CD8-positive, alpha-beta memory T cell (primary cell): Measurements from ENCODE around the gene ACOX1. TPM values are rescaled to one million over a fixed set of nuclear protein-coding genes. Genes with fewer than 3 reads are reported as not detected.

Experiments
- CTCF ChIA-PET: fragments of 350-600 bp; sonication (Branson Sonifier 250); formaldehyde crosslinking; loops from one replicate; lab custom pipeline; 2021; ENCODE audit warnings: antibody characterized with exemption; lab: Charles Lee
- POLR2A ChIA-PET: fragments of 350-600 bp; sonication (Branson Sonifier 250); formaldehyde crosslinking; loops from one replicate; lab custom pipeline; 2021; ENCODE audit warnings: antibody characterized with exemption; lab: Charles Lee
- DNase-seq, 5 donors: peaks; one replicate each; pipeline versions ENCODE4 v3.0.0 to v3.0.0-alpha.2; 2020 to 2022; ENCODE audit warnings: mixed read lengths in 1 of 5
- H3K27ac ChIP-seq: one replicate; pipeline ENCODE4 v1.7.0; 2013; ENCODE audit warnings: low read depth, mild to moderate bottlenecking, low read length, moderate library complexity
- H3K27me3 ChIP-seq: 2 replicates; pipeline ENCODE4 v1.7.0; 2013; ENCODE audit warnings: low read length, mild to moderate bottlenecking; ENCODE audit not compliant: insufficient read depth, poor library complexity, severe bottlenecking
- H3K36me3 ChIP-seq: 2 replicates; pipeline ENCODE4 v1.7.0; 2013; ENCODE audit warnings: mild to moderate bottlenecking, low read length, moderate library complexity; ENCODE audit not compliant: insufficient read depth
- H3K4me1 ChIP-seq: 2 replicates; pipeline ENCODE4 v1.7.0; 2013; ENCODE audit warnings: mild to moderate bottlenecking, low read length, moderate library complexity; ENCODE audit not compliant: insufficient read depth
- H3K4me3 ChIP-seq: 2 replicates; pipeline ENCODE4 v1.7.0; 2013; ENCODE audit warnings: mild to moderate bottlenecking, low read length
- H3K9me3 ChIP-seq: 2 replicates; pipeline ENCODE4 v1.7.0; 2013; ENCODE audit warnings: mild to moderate bottlenecking, low read length
- H3K27ac Mint-ChIP-seq, 8 donors: one replicate each; pipeline ENCODE4 v1.8.0; 2020 to 2021; ENCODE audit warnings: mixed read lengths in 8 of 8, mild to moderate bottlenecking in 6 of 8, inconsistent platforms in 3 of 8, moderate library complexity in 3 of 8
- H3K27me3 Mint-ChIP-seq, 2 donors: one replicate each; pipeline ENCODE4 v1.8.0; 2020 to 2021; ENCODE audit warnings: mixed read lengths in 2 of 2, mild to moderate bottlenecking in 1 of 2, moderate library complexity in 1 of 2
- H3K36me3 Mint-ChIP-seq, 3 donors: one replicate each; pipeline ENCODE4 v1.8.0; 2020 to 2021; ENCODE audit warnings: mixed read lengths in 3 of 3, inconsistent platforms in 1 of 3, mild to moderate bottlenecking in 1 of 3
- H3K4me1 Mint-ChIP-seq, 3 donors: one replicate each; pipeline ENCODE4 v1.8.0; 2020 to 2021; ENCODE audit warnings: mixed read lengths in 3 of 3, inconsistent platforms in 1 of 3, mild to moderate bottlenecking in 1 of 3
- H3K4me3 Mint-ChIP-seq, 7 donors: one replicate each; pipeline ENCODE4 v1.8.0; 2020 to 2021; ENCODE audit warnings: mixed read lengths in 7 of 7, mild to moderate bottlenecking in 6 of 7, moderate library complexity in 4 of 7, inconsistent platforms in 2 of 7
- H3K9me3 Mint-ChIP-seq, 5 donors: one replicate each; pipeline ENCODE4 v1.8.0; 2020 to 2022; ENCODE audit warnings: mixed read lengths in 5 of 5, mild to moderate bottlenecking in 3 of 5, moderate library complexity in 2 of 5, inconsistent platforms in 1 of 5
- polyA plus RNA-seq: library from polyadenylated mRNA; unstranded; fragments of 300-500 nt; fragmentation: Illumina TruSeq; gene quantifications from one replicate; pipeline ENCODE4 v1.2.3, GENCODE V29; 2021
- total RNA-seq, 2 experiments: library from RNA; stranded (reverse); gene quantifications; one replicate each; pipeline ENCODE4 v1.2.3, GENCODE V29; 2021

Gene ACOX1
- total and polyA plus RNA-seq, 3 experiments from 2014 or later: 15.8 to 36.1 (median 35.1) TPM

- no peaks in the 10 kb centered on the region for H3K27me3 Mint-ChIP-seq
- no peaks in the 10 kb centered on the region for H3K27me3 ChIP-seq
- H3K4me1 ChIP-seq: peaks cover 12% of the 10 kb centered on the region
- no peaks in the 10 kb centered on the region for H3K36me3 ChIP-seq
- H3K4me3 Mint-ChIP-seq: no peak overlapping the region
- ChIA-PET CTCF (interaction anchor here (0.7 to 2.7 kb wide), 8 partner anchors 9 to 96 kb away, joined by 3 to 11 read pairs (median 5); partner anchors contain the start of gene MRPL38), POLR2A (interaction anchor here (0.6 kb wide), 1 partner anchor 355 kb away, joined by 3 read pairs; no protein-coding TSS in a partner anchor)
- H3K4me1 Mint-ChIP-seq: peaks cover 11 to 14% (median 12%) of the 10 kb centered on the region in 3 donors
- peak; percentile 36 to 67 (median 51) for DNase-seq
- H3K9me3 Mint-ChIP-seq: no peaks in the 10 kb centered on the region
- H3K27ac ChIP-seq: no peak overlapping the region
- no peaks in the 10 kb centered on the region for H3K9me3 ChIP-seq
- H3K36me3 Mint-ChIP-seq: peaks cover 0 to 9% (median 0%) of the 10 kb centered on the region in 3 donors
- no peak overlapping the region for H3K27ac Mint-ChIP-seq
- H3K4me3 ChIP-seq: no peak overlapping the region
Measured at GRCh38 chr17:76000016-76000754, 21.2 kb upstream of the ACOX1 start.

- DNase-seq: no peak
- H3K27ac ChIP-seq: no peak overlapping the region
- peak overlapping the region in 2 of 8 donors; percentile 45 to 65 for H3K27ac Mint-ChIP-seq
- no peak overlapping the region for H3K4me3 Mint-ChIP-seq
- H3K27me3 ChIP-seq: no peaks in the 10 kb centered on the region
- H3K36me3 ChIP-seq: no peaks in the 10 kb centered on the region
- H3K27me3 Mint-ChIP-seq: no peaks in the 10 kb centered on the region
- CTCF ChIA-PET: interaction anchor here (2.1 kb wide), 1 partner anchor 17 kb away, joined by 6 read pairs; no protein-coding TSS in a partner anchor
- no peak overlapping the region for H3K4me3 ChIP-seq
- no peaks in the 10 kb centered on the region for H3K9me3 ChIP-seq
- H3K36me3 Mint-ChIP-seq: peaks cover 0 to 19% (median 0%) of the 10 kb centered on the region in 3 donors
- H3K4me1 Mint-ChIP-seq: peaks cover 11 to 14% (median 12%) of the 10 kb centered on the region in 3 donors
- peaks cover 12% of the 10 kb centered on the region for H3K4me1 ChIP-seq
- H3K9me3 Mint-ChIP-seq: no peaks in the 10 kb centered on the region
- POLR2A ChIA-PET: no interaction called here
Measured at GRCh38 chr17:75998327-75998795, 19.4 kb upstream of the ACOX1 start.

- H3K4me1 ChIP-seq: peaks cover 12% of the 10 kb centered on the region
- no peaks in the 10 kb centered on the region for H3K27me3 Mint-ChIP-seq
- CTCF ChIA-PET: interaction anchor here (1.2 to 2.1 kb wide), 7 partner anchors 9 to 243 kb away, joined by 3 to 6 read pairs (median 4); partner anchors contain the start of gene MRPL38
- no peak overlapping the region for H3K4me3 ChIP-seq
- DNase-seq: peak in 2 of 5 donors; percentile 19 to 40
- POLR2A ChIA-PET: no interaction called here
- peaks cover 0 to 21% (median 0%) of the 10 kb centered on the region in 3 donors for H3K36me3 Mint-ChIP-seq
- H3K36me3 ChIP-seq: no peaks in the 10 kb centered on the region
- peaks cover 11 to 14% (median 12%) of the 10 kb centered on the region in 3 donors for H3K4me1 Mint-ChIP-seq
- no peaks in the 10 kb centered on the region for H3K9me3 ChIP-seq
- peak overlapping the region; percentile 36 to 93 (median 80) for H3K27ac Mint-ChIP-seq
- no peak overlapping the region for H3K27ac ChIP-seq
- H3K4me3 Mint-ChIP-seq: peak overlapping the region in 4 of 7 donors; percentile 7 to 68 (median 44)
- no peaks in the 10 kb centered on the region for H3K9me3 Mint-ChIP-seq
- no peaks in the 10 kb centered on the region for H3K27me3 ChIP-seq
Measured at GRCh38 chr17:75996665-75997590, 18.0 kb upstream of the ACOX1 start.

GRCh38 chr17:75995385-75995925, 16.5 kb upstream of the ACOX1 start:
- Histone ChIP-seq H3K27me3 (no peaks in the 10 kb centered on the region), H3K36me3 (no peaks in the 10 kb centered on the region), H3K4me3 (no peak overlapping the region), H3K4me1 (peaks cover 12% of the 10 kb centered on the region), H3K9me3 (no peaks in the 10 kb centered on the region), H3K27ac (no peak overlapping the region)
- Mint-ChIP-seq H3K27ac (no peak overlapping the region), H3K36me3 (peaks cover 0 to 26% (median 3%) of the 10 kb centered on the region in 3 donors), H3K4me3 (no peak overlapping the region), H3K9me3 (no peaks in the 10 kb centered on the region), H3K4me1 (peaks cover 11 to 14% (median 12%) of the 10 kb centered on the region in 3 donors), H3K27me3 (no peaks in the 10 kb centered on the region)
- POLR2A ChIA-PET: no interaction called here
- DNase-seq: peak in 1 of 5 donors; percentile 18
- CTCF ChIA-PET: interaction anchor here (1.6 to 1.9 kb wide), 2 partner anchors 10 to 15 kb away, joined by 4 to 7 read pairs; no protein-coding TSS in a partner anchor

GRCh38 chr17:75994802-75995370, 15.9 kb upstream of the ACOX1 start:
- ChIA-PET CTCF (interaction anchor here (1.6 kb wide), 1 partner anchor 11 kb away, joined by 7 read pairs; no protein-coding TSS in a partner anchor), POLR2A (no interaction called here)
- no peak overlapping the region for H3K27ac ChIP-seq
- Mint-ChIP-seq H3K27me3 (no peaks in the 10 kb centered on the region), H3K36me3 (peaks cover 0 to 29% (median 3%) of the 10 kb centered on the region in 3 donors), H3K9me3 (no peaks in the 10 kb centered on the region), H3K4me1 (peaks cover 11 to 14% (median 12%) of the 10 kb centered on the region in 3 donors), H3K27ac (peak overlapping the region in 1 of 8 donors; percentile 87), H3K4me3 (no peak overlapping the region)
- H3K27me3 ChIP-seq: no peaks in the 10 kb centered on the region
- peaks cover 12% of the 10 kb centered on the region for H3K4me1 ChIP-seq
- no peaks in the 10 kb centered on the region for H3K36me3 ChIP-seq
- no peak overlapping the region for H3K4me3 ChIP-seq
- peak in 1 of 5 donors; percentile 25 for DNase-seq
- no peaks in the 10 kb centered on the region for H3K9me3 ChIP-seq

- Mint-ChIP-seq H3K9me3 (no peaks in the 10 kb centered on the region), H3K36me3 (peaks cover 0 to 34% (median 3%) of the 10 kb centered on the region in 3 donors), H3K27me3 (no peaks in the 10 kb centered on the region), H3K4me3 (no peak overlapping the region), H3K4me1 (peaks cover 0 to under 1% (median 0%) of the 10 kb centered on the region in 3 donors), H3K27ac (no peak overlapping the region)
- CTCF ChIA-PET: no interaction called here
- Histone ChIP-seq H3K4me3 (no peak overlapping the region), H3K4me1 (no peaks in the 10 kb centered on the region), H3K27ac (no peak overlapping the region), H3K9me3 (no peaks in the 10 kb centered on the region), H3K36me3 (no peaks in the 10 kb centered on the region), H3K27me3 (no peaks in the 10 kb centered on the region)
- DNase-seq: peak in 1 of 5 donors; percentile 32
- POLR2A ChIA-PET: no interaction called here
Measured at GRCh38 chr17:75991396-75991795, 12.4 kb upstream of the ACOX1 start.

GRCh38 chr17:75987041-75987440, 8.1 kb upstream of the ACOX1 start:
- POLR2A ChIA-PET: no interaction called here
- Mint-ChIP-seq H3K4me1 (peaks cover 0 to 2% (median 0%) of the 10 kb centered on the region in 3 donors), H3K27me3 (peaks cover 0 to 1% of the 10 kb centered on the region in 2 donors), H3K27ac (no peak overlapping the region), H3K9me3 (no peaks in the 10 kb centered on the region), H3K36me3 (peaks cover 0 to 18% (median 3%) of the 10 kb centered on the region in 3 donors), H3K4me3 (no peak overlapping the region)
- Histone ChIP-seq H3K4me1 (no peaks in the 10 kb centered on the region), H3K27me3 (no peaks in the 10 kb centered on the region), H3K36me3 (no peaks in the 10 kb centered on the region), H3K9me3 (no peaks in the 10 kb centered on the region), H3K27ac (no peak overlapping the region), H3K4me3 (no peak overlapping the region)
- CTCF ChIA-PET: interaction anchor here (0.5 kb wide), 1 partner anchor 32 kb away, joined by 3 read pairs; no protein-coding TSS in a partner anchor
- no peak for DNase-seq
